Measurements from ENCODE around the gene QRSL1. TPM values are rescaled to one million over a fixed set of nuclear protein-coding genes. Genes with fewer than 3 reads are reported as not detected.
A peak's percentile ranks its signal among the peaks of the same experiment; 100 is the strongest.

QRSL1 gene
- polyA plus RNA-seq, 1 donor = 12.9 TPM

- no peaks in the 10 kb centered on the region for H3K4me1 ChIP-seq (ENCODE audit: control insufficient read depth, insufficient read depth, low read length)
- DNase-seq = no peak
These were observed 45.3 kb downstream of the QRSL1 start for GRCh38 chr6:106674541-106675229.

DNA sequence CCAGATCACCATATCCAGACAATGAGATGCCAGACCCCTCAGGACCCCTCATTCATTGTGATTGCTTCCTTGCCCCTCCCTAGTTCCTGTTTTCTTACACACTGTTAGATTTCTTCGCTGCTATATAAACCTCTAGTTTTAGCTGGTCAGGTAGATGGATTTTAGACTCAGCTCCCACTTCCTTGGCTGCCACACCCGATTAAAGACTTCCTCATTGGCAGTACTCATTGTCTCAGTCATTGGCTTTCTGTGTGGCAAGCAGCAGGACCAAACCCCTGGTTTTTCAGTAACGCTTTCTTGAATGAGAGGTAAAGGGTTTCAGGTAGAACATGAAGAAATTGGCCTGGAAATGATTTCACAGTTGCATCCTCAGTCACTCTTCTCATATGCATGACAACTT, 47.9 kb downstream of the QRSL1 start:
- no peaks in the 10 kb centered on the region for H3K9me3 ChIP-seq (ENCODE audit: control insufficient read depth, low read depth, low read length)
- WGBS (ENCODE audit: insufficient coverage, low lambda C conversion rate) = 100% methylated on average over 1 of the region's 3 CpGs
- no peaks in the 10 kb centered on the region for H3K27me3 ChIP-seq (ENCODE audit: control insufficient read depth, insufficient read depth, low read length)
- no peak overlapping the region for H3K27ac ChIP-seq (ENCODE audit: low read length)
- H3K36me3 ChIP-seq (ENCODE audit: control insufficient read depth, insufficient read depth, low read length) = no peaks in the 10 kb centered on the region
- no peak overlapping the region for H3K4me3 ChIP-seq (ENCODE audit: low read length)
- DNase-seq = no peak
- no peaks in the 10 kb centered on the region for H3K4me1 ChIP-seq (ENCODE audit: control insufficient read depth, insufficient read depth, low read length)

More at GRCh38 chr6:106674541-106675229, 45.3 kb downstream of the QRSL1 start:
- H3K27me3 ChIP-seq (ENCODE audit: control insufficient read depth, insufficient read depth, low read length) = no peaks in the 10 kb centered on the region
- no peak overlapping the region for H3K27ac ChIP-seq (ENCODE audit: low read length)
- no peaks in the 10 kb centered on the region for H3K36me3 ChIP-seq (ENCODE audit: control insufficient read depth, insufficient read depth, low read length)
- H3K9me3 ChIP-seq (ENCODE audit: control insufficient read depth, low read depth, low read length) = no peaks in the 10 kb centered on the region
- no peak overlapping the region for H3K4me3 ChIP-seq (ENCODE audit: low read length)

DNA sequence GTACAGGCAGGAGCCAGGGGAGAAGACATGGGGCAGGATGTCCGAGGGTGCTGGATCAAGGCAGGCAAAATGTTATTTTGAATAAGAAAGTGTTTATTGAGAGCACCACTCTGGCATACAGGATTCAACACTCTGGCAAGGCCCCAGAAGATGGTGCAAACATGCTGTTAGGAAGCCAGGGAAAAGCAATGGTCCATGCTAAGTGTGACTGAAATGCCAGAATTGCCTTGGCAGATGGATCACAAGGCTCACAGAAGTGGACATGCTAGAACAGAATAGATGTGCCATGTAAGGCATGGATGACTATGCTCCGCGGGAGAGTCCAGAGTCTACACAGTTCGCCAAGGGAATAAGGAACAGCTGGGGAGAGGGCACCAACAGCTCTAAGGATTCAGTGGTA, 54.6 kb downstream of the QRSL1 start:
- H3K9me3 ChIP-seq (ENCODE audit: control insufficient read depth, low read depth, low read length) = no peaks in the 10 kb centered on the region
- no peaks in the 10 kb centered on the region for H3K36me3 ChIP-seq (ENCODE audit: control insufficient read depth, insufficient read depth, low read length)
- no peak overlapping the region for H3K4me3 ChIP-seq (ENCODE audit: low read length)
- no peaks in the 10 kb centered on the region for H3K4me1 ChIP-seq (ENCODE audit: control insufficient read depth, insufficient read depth, low read length)
- WGBS (ENCODE audit: insufficient coverage, low lambda C conversion rate) = no CpG with 5 or more reads among the region's 4 CpGs
- no peak for DNase-seq
- no peaks in the 10 kb centered on the region for H3K27me3 ChIP-seq (ENCODE audit: control insufficient read depth, insufficient read depth, low read length)
- H3K27ac ChIP-seq (ENCODE audit: low read length) = no peak overlapping the region

DNA sequence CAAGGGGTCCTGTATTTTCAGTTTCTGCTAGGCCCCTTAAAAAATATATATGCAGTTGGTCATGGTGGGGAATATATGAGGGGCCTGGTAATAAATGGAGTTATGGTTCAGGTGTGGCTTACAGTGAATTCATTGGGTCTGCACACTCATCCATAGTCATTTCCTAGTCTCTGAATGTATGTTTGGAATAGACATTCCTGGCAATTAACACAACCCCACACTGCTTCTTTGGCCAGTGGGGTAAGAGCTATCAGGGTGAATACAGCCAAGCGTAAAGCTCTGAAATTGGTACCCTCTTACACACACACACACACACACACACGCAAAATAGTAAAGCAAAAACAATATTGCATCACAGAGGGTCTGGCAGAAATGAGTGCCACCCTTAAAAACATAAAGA, 56.5 kb downstream of the QRSL1 start:
- Histone ChIP-seq H3K27me3 (ENCODE audit: control insufficient read depth, insufficient read depth, low read length) (no peaks in the 10 kb centered on the region), H3K9me3 (ENCODE audit: control insufficient read depth, low read depth, low read length) (no peaks in the 10 kb centered on the region), H3K4me1 (ENCODE audit: control insufficient read depth, insufficient read depth, low read length) (no peaks in the 10 kb centered on the region), H3K4me3 (ENCODE audit: low read length) (no peak overlapping the region), H3K36me3 (ENCODE audit: control insufficient read depth, insufficient read depth, low read length) (no peaks in the 10 kb centered on the region), H3K27ac (ENCODE audit: low read length) (no peak overlapping the region)
- no CpG with 5 or more reads among the region's 2 CpGs for WGBS (ENCODE audit: insufficient coverage, low lambda C conversion rate)
- no peak for DNase-seq

GRCh38 chr6:106688177-106688951, 59.0 kb downstream of the QRSL1 start:
- Histone ChIP-seq H3K4me3 (ENCODE audit: low read length) (no peak overlapping the region), H3K27ac (ENCODE audit: low read length) (no peak overlapping the region), H3K36me3 (ENCODE audit: control insufficient read depth, insufficient read depth, low read length) (no peaks in the 10 kb centered on the region), H3K4me1 (ENCODE audit: control insufficient read depth, insufficient read depth, low read length) (no peaks in the 10 kb centered on the region), H3K9me3 (ENCODE audit: control insufficient read depth, low read depth, low read length) (no peaks in the 10 kb centered on the region), H3K27me3 (ENCODE audit: control insufficient read depth, insufficient read depth, low read length) (no peaks in the 10 kb centered on the region)
- WGBS (ENCODE audit: insufficient coverage, low lambda C conversion rate) = 31% methylated on average over 1 of the region's 6 CpGs
- peak; percentile 34 to 70 for DNase-seq

DNA sequence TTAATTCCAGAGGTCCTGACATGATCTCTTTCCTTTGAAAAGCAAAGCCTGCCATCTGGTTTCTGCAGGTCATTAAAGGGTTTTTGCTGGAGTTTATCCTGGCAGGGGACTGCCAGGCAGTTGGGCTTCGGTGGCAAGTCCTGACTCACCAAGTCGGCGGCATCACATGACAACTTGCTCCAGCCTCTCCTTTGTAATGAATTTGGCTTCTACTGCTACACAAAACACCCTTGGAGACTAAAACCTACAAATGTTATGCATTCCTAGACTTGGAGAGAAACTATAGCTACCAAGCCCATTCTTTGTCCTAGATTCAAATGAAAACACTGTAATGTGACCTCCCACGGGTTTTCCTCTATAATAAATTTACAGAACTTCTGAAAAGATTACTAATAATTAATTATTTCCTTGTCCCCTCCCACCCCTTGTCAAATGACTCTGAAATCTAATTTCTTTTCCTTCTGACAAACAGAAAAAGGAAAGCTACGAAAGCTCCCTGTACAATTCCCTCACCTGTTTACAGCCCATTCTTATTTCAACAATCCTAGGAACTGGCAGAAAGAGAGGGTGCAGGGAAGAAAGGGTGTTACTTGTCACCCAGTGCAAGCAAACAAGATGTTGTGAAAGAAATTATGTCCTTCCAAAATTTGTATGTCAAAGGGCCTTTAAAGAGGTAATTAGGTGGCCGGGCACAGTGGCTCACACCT, 62.9 kb downstream of the QRSL1 start:
- no peak for DNase-seq
- H3K27ac ChIP-seq (ENCODE audit: low read length) = no peak overlapping the region
- H3K4me3 ChIP-seq (ENCODE audit: low read length) = no peak overlapping the region
- H3K36me3 ChIP-seq (ENCODE audit: control insufficient read depth, insufficient read depth, low read length) = no peaks in the 10 kb centered on the region
- no peaks in the 10 kb centered on the region for H3K27me3 ChIP-seq (ENCODE audit: control insufficient read depth, insufficient read depth, low read length)
- no CpG with 5 or more reads among the region's 6 CpGs for WGBS (ENCODE audit: insufficient coverage, low lambda C conversion rate)
- no peaks in the 10 kb centered on the region for H3K4me1 ChIP-seq (ENCODE audit: control insufficient read depth, insufficient read depth, low read length)
- H3K9me3 ChIP-seq (ENCODE audit: control insufficient read depth, low read depth, low read length) = no peaks in the 10 kb centered on the region

GRCh38 chr6:106692819-106693208, 63.4 kb downstream of the QRSL1 start:
- DNase-seq = peak in 1 of 2 donors; percentile 18
- Histone ChIP-seq H3K27me3 (ENCODE audit: control insufficient read depth, insufficient read depth, low read length) (no peaks in the 10 kb centered on the region), H3K27ac (ENCODE audit: low read length) (no peak overlapping the region), H3K9me3 (ENCODE audit: control insufficient read depth, low read depth, low read length) (no peaks in the 10 kb centered on the region), H3K36me3 (ENCODE audit: control insufficient read depth, insufficient read depth, low read length) (no peaks in the 10 kb centered on the region), H3K4me3 (ENCODE audit: low read length) (no peak overlapping the region), H3K4me1 (ENCODE audit: control insufficient read depth, insufficient read depth, low read length) (no peaks in the 10 kb centered on the region)
- WGBS (ENCODE audit: insufficient coverage, low lambda C conversion rate) = no CpG with 5 or more reads among the region's 3 CpGs

DNA sequence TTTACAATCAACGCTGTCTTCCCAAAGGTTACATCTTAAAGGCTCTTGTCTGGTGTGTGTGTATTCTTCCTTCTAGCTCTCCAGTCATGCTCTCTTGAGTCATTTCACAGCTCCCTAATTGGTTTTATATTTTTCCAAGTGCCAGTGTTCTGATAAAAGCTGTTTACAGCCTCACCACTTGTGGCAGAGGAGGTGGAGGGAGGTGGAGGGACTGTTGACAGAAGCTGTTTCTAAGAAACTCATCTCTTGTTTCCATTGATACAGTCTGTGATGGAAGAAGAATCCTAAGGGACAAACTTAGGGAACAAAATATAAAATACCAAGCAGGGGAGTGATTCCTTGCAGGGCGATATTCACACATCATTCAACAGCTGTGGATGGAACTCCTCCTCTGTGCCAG, 64.0 kb downstream of the QRSL1 start:
- H3K9me3 ChIP-seq (ENCODE audit: control insufficient read depth, low read depth, low read length) = no peaks in the 10 kb centered on the region
- no peak overlapping the region for H3K27ac ChIP-seq (ENCODE audit: low read length)
- no peaks in the 10 kb centered on the region for H3K27me3 ChIP-seq (ENCODE audit: control insufficient read depth, insufficient read depth, low read length)
- H3K36me3 ChIP-seq (ENCODE audit: control insufficient read depth, insufficient read depth, low read length) = no peaks in the 10 kb centered on the region
- no CpG with 5 or more reads among the region's 2 CpGs for WGBS (ENCODE audit: insufficient coverage, low lambda C conversion rate)
- no peak for DNase-seq
- no peaks in the 10 kb centered on the region for H3K4me1 ChIP-seq (ENCODE audit: control insufficient read depth, insufficient read depth, low read length)
- no peak overlapping the region for H3K4me3 ChIP-seq (ENCODE audit: low read length)

DNA sequence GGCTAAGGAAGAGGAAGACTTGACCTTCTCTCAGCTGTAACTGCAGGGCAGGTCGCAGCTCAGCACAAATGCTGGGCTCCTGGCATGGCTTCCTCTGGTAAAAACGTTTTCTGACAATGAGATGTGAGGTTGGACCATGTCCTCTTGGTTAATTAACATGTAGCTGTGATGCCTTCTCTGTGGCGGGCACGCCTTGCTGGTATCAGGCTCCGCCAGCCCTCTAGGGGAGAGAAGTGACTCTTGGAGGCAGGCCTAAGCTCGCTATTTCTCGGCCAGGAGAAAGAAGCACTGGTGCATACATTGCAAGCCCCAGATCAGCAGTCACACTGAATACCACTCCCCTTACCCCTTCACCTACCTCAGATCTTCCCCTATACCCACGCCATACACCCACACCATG, 65.0 kb downstream of the QRSL1 start:
- no peaks in the 10 kb centered on the region for H3K36me3 ChIP-seq (ENCODE audit: control insufficient read depth, insufficient read depth, low read length)
- no peaks in the 10 kb centered on the region for H3K27me3 ChIP-seq (ENCODE audit: control insufficient read depth, insufficient read depth, low read length)
- no peaks in the 10 kb centered on the region for H3K9me3 ChIP-seq (ENCODE audit: control insufficient read depth, low read depth, low read length)
- H3K27ac ChIP-seq (ENCODE audit: low read length) = no peak overlapping the region
- peak; percentile 11 to 44 for DNase-seq
- no peak overlapping the region for H3K4me3 ChIP-seq (ENCODE audit: low read length)
- no peaks in the 10 kb centered on the region for H3K4me1 ChIP-seq (ENCODE audit: control insufficient read depth, insufficient read depth, low read length)
- 100% methylated on average over 1 of the region's 8 CpGs for WGBS (ENCODE audit: insufficient coverage, low lambda C conversion rate)

GRCh38 chr6:106700581-106700980, 71.2 kb downstream of the QRSL1 start:
- H3K27me3 ChIP-seq (ENCODE audit: control insufficient read depth, insufficient read depth, low read length) = no peaks in the 10 kb centered on the region
- no peak for DNase-seq
- H3K4me1 ChIP-seq (ENCODE audit: control insufficient read depth, insufficient read depth, low read length) = no peaks in the 10 kb centered on the region
- no peaks in the 10 kb centered on the region for H3K9me3 ChIP-seq (ENCODE audit: control insufficient read depth, low read depth, low read length)
- H3K36me3 ChIP-seq (ENCODE audit: control insufficient read depth, insufficient read depth, low read length) = no peaks in the 10 kb centered on the region
- no peak overlapping the region for H3K4me3 ChIP-seq (ENCODE audit: low read length)
- no peak overlapping the region for H3K27ac ChIP-seq (ENCODE audit: low read length)
